H4 (cell line): ENCODE results near the gene LMNTD2. TPM values are rescaled to one million over a fixed set of nuclear protein-coding genes. Genes with fewer than 3 reads are reported as not detected.
A peak's percentile ranks its signal among the peaks of the same experiment; 100 is the strongest.

Experiments used
- DNase-seq: peaks from one replicate; pipeline ENCODE4 v3.0.0-alpha.2; 2015; ENCODE audit warnings: low spot score
- total RNA-seq: library from RNA; depleted of rRNA; stranded (reverse); fragments of >200 nt; shearing (Covaris generic); gene quantifications from 2 replicates; pipeline ENCODE4 v1.2.3, GENCODE V29; 2014; rRNA removed

Gene LMNTD2, protein sequence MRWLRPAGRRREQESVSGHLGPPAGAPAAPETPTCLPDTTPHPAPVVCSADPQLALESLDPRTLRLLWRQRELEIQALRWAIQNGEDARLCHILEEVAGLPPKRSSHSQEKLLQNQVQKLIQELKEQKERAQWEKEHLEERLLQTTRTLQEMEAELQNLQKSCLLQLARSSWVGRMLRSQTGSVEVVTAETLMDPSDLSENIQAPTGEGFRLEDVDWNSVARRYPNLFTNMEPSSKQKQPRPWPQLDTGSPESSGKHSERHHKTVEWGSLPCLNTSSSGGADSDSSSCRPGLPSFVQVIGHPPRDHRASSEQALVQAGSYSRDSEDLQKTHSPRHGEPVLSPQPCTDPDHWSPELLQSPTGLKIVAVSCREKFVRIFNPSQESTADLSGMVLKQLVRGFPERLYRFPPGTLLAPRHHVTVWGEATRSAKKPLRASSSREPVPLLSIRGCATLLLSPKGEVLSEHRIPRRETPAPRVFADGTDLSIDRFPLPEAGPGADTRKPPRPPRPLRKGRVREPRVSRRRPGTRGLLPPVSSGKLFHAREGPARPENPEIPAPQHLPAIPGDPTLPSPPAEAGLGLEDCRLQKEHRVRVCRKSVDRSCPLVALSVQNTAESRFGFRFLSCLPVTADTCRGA
- 1.4 and 2.6 TPM in 2 replicates for total RNA-seq

DNA sequence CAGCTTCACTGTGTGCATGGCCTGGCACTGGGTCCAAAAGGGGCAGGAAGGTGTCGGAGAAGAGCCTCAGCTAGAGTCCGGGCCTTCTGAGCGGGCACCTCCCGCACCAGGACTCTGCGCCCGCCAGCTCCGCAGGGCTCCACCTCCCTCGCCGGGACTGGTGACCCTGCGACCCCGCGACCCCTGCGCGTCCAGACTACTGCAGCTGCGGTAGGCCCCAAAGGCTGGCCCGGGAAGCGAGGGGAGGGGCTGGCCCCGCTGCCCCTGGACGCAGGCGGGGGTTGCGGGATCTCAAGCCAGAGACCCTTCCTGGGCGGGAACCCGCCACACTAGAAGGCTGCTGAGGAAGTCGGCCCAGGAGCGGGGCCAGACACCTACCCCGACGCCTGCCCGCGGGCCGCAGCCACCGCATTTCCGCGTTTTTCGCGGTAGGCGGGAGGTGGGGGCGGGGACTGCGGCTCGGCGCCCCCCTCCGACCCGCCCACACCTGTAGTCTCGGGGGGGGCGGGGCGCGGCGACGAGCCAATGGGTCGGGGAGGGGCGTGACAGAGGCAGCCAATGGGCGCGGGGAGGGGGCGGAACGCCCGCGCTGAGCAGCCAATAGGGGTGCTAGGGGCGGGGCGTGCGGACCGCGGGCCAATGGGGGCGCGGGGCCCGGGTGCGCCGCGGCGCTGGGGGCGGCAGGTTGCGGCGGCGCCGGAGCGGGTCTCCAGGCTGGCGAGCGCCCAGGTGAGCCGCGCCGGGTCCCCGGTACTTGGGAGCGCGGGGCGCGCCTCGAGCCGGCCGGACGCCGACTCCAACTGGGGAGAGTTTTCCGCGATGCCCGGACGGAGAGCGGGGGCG, at the start of gene LMNTD2, which contains the start of gene RASSF7:
LMNTD2 (minus strand) TSS at position 434 of the 843 bp plus-strand sequence; CDS start at position 412, 22 bp downstream.
RASSF7 (plus strand) TSS at position 666 of the 843 bp plus-strand sequence. CDS start 799 bp downstream, outside the sequence.
- peak; percentile 74 for DNase-seq

DNA sequence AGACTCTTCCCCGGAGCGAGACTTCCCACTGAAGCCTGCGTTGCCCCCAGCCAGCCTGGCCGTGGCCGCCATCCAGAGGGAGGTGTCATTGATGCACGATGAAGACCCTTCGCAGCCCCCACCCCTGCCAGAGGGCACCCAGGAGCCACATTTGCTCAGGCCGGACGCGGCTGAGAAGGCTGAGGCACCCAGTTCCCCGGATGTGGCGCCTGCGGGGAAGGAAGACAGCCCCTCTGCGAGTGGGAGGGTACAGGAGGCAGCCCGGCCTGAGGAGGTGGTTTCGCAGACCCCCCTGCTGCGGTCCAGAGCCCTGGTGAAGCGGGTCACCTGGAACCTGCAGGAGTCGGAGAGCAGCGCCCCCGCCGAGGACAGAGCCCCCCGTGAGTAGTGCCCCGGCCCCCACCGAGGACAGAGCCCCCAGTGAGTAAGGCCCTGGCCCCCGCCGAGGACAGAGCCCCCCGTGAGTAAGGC, 48.8 kb upstream of the LMNTD2 start:
- no peak for DNase-seq

DNA sequence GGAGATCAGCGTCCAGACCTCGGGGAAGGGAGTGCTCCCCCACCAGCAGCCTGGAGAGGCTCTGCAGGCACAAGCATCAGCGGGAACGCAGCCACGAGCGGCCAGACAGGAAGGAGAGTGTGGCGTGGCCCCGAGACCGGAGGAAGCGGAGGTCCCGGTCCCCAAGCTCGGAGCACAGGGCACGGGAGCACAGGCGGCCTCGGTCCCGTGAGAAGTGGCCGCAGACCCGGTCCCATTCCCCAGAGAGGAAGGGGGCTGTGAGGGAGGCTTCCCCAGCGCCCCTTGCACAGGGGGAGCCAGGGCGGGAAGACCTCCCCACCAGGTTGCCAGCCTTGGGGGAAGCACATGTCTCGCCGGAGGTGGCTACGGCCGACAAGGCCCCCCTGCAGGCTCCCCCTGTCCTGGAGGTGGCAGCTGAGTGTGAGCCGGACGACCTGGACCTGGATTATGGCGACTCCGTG, 48.3 kb upstream of the LMNTD2 start:
- no peak for DNase-seq

DNA sequence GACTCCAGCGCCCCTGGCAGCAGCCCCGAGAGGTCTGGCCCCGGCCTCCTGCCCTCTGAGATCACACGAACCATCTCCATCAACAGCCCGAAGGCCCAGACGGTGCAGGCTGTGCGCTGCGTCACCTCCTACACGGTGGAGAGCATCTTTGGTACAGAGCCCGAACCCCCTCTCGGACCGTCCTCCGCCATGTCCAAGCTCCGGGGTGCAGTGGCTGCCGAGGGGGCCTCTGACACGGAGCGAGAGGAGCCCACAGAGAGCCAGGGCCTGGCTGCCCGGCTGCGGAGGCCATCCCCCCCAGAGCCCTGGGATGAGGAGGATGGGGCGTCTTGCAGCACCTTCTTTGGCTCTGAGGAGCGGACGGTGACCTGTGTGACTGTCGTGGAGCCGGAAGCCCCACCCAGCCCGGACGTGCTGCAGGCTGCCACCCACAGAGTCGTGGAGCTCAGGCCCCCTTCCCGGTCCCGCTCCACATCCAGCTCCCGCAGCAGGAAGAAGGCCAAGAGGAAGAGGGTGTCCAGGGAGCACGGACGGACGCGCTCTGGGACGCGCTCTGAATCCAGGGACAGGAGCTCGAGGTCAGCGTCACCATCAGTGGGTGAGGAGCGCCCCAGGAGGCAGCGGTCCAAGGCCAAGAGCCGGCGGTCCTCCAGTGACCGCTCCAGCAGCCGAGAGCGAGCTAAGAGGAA, 47.6 kb upstream of the LMNTD2 start:
- no peak for DNase-seq

DNA sequence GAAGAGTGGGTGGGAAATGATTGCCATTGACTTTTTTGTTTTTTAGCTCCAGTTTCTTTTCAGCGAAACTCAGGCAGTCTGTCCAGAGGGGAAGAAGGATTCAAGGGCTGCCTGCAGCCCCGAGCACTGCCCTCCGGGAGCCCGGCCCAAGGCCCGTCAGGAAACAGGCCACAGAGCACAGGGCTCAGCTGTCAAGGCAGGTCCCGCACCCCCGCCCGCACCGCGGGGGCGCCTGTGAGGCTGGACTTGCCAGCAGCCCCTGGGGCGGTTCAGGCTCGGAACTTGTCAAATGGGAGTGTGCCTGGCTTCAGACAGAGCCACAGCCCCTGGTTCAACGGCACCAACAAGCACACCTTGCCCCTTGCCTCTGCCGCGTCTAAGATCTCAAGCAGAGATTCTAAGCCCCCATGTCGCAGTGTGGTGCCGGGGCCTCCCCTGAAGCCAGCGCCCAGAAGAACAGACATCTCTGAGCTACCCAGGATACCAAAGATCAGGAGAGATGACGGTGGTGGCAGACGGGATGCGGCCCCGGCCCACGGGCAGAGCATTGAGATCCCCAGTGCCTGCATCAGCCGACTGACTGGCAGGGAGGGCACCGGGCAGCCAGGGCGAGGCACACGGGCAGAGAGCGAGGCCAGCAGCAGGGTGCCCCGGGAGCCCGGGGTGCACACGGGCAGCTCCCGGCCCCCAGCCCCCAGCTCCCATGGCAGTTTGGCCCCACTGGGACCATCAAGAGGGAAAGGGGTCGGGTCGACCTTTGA, 46.7 kb upstream of the LMNTD2 start:
- no peak for DNase-seq

DNA sequence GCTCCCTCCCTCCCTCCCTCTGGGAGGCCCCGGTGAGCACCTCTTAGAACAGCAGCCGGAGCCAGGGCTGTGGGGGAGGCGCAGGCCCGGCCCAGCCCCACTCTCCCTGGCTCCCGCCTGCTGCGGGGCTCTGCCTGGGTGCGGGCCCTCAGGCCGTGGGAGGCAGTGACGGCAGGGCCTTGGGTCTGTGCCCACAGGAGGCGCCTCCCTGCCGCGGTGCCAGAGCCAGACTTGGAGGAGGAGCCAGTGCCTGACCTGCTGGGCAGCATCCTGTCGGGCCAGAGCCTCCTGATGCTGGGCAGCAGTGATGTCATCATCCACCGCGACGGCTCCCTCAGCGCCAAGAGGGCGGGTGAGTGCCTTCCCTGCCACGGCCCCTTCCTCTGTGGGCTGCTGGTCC, 45.7 kb upstream of the LMNTD2 start:
- DNase-seq = peak; percentile 97

DNA sequence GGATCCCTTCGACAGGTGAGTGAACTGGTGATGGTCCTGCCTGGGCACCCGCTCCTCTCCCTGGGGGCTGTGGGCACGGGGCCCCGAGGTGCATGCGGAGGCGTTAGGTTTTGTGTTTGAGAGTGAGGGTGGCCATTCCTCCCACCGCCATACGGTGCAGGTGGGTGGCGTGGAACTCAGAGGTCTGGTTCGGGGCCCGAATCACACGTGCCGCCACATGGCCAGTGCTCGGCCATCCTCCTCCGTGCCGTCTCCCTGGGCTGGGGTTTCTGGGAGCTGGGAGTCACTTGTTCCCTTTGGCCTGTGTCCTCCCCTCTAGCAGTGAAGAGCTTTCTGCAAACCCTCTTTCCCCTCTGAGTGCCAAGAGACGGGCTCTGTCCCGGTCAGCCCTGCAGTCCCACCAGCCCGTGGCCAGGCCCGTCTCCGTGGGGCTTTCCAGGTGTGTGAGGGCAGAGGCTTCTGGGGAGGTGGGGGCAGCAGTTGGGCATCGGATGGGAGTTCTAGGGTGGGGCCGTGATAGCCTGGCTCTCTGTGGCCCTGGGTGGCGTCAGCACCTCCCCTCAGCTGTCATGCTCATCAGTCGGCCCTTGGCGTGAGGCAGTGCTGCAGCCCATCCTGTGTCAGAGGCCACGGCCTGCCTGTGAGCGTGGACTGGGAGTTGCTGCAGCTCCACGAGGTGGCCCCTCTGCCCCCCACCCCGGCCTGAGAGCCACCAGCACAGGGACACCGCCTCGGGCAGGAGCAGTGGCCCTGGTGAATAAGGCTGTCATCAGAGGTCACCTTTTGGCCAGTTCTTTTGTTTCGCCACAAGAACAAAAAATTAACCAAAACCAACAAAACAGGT, 45.0 kb upstream of the LMNTD2 start:
- DNase-seq = no peak

DNA sequence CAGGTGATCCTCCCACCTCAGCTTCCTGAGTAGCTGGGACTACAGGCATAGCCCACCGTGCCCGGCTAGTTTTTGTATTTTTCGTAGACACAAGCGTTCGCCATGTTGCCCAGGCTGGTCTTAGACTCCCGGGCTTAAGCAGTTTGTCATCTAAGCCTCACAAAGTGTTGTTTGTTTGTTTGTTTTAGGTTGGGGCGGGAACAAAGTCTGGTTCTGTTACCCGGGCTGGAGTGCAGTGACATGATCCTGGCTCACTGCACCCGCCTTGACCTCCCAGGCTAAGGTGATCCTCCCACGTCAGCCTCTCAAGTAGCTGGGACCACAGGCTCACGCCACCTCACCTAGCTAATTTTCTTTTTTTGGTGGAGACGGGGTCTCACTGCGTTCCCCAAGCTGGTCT, 42.6 kb upstream of the LMNTD2 start:
- DNase-seq = no peak

DNA sequence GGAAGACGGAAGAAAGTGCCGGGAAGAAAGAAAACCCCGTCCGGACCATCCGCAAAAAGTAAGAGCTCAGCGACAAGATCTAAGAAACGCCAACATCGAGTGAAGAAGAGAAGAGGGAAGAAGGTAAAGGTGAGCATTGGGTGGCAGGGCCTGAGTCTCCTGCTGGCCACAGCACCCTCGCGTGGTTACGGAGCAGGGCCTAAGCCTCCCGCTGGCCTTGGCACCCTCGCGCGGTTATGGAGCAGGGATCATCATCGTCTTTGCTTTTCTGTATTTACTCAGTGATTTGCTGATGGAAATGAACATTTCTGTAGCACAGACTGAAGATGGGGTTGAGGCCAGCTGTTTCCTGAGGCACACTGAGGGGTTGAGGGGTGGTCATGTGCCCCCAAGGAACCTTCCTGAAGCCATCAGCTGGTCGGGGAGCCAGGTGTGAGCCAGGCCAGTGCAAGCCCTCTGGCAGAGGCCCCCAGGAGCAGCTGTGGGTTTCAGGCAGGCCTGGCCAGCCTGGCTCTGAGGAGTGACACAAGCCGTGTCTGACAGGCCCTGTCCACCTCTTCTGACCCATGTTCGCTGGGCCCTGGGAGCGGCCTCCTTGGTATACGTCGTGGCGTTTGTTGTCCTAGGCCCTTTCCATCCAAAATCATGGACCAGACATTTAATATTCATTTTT, 41.2 kb upstream of the LMNTD2 start:
- DNase-seq = no peak

DNA sequence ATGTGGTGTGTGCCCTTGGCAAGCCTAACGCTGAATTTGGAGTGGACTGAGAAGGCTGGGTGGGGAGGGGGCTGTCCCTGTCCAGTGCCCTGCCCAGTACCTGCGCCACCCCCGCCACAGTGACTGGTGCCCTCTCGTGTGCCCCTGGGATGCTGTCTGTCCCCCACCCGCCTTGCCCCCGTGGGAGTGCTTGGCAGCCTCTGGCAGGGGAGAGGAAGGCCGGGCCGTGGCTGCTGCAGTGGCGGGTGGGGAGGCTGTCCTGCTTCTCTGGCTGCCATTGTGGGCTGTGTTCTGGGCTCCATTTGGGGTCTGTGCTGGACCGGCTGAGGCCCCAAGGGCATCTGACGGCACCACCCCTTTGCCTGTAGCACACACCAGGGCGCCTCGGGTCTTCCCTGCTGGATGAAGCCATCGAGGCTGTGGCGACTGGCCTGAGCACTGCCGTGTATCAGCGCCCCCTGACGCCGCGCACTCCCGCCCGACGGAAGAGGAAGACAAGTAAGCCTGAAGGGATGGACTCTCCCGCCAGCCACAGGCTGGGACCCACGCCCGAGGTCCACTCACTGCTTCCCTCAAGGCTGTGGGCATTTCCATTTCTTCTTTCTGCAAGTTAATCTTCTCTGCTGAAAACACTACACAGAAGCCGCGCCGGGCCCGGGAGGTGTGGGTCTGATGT, 37.6 kb upstream of the LMNTD2 start:
- DNase-seq = no peak

DNA sequence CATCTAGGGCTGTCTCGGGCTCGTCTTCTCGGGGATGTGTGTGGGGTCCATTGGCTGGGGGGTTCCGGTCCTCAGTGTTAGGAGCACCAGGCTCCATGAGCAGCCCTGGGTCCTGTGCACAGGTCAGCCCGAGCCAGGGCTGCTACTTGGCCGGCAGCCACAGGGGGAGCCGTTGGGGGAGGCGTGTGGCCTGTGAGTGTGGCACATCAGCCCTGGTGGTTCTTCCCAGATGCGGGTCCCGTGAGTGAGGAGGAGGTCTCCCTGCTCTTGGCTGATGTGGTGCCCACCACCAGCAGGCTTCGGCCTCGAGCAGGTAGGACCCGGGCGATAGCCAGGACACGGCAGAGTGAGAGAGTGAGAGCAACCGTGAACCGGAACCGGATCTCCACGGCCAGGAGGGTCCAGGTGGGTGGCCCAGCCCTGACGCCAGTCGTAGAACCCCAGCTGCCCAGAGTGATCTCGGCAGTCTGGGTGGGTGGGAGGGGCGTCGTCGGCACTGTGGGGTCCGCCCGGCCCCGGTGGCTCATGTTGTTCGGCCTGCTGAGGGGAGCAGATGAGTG, 36.7 kb upstream of the LMNTD2 start:
- DNase-seq = no peak

DNA sequence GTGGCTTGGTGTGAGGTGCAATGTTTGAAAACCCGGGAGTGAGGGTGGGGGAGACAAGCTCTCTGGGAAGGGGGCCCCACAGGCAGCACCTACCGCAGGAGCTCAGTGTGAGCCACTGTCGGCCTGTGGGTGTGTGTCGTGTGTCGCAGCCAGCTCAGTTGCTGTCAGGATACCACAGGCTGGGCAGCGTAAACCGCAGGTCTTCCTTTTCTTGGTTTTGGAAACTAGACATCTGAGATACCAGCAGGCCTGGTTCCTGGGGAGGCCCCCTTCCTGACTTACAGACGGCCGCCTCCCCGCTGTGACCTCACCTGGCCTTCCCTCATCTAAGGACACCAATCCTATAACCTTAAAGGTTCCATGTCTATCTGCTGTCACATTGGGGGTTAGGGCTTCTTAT, 35.8 kb upstream of the LMNTD2 start:
- no peak for DNase-seq

DNA sequence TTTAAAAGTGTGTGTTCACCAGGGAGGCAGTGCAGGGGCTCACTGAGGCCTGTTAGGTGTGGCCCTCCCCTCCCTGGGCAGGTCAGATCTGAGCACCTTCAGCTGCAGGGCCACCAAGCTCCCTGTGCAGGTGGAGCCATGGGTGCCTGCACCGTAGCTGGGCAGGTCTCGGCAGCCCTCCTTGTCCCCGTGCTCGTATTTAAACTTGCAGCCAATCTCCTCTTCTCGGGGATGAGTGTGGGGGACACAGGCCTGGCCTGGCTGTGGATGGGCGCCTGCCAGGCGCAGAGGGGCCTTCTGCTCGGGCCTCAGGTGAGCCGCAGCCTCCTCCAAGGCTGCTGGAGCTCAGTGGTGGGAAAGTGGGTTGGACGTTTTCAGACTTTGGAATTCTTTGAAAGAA, 34.9 kb upstream of the LMNTD2 start:
- DNase-seq = no peak

DNA sequence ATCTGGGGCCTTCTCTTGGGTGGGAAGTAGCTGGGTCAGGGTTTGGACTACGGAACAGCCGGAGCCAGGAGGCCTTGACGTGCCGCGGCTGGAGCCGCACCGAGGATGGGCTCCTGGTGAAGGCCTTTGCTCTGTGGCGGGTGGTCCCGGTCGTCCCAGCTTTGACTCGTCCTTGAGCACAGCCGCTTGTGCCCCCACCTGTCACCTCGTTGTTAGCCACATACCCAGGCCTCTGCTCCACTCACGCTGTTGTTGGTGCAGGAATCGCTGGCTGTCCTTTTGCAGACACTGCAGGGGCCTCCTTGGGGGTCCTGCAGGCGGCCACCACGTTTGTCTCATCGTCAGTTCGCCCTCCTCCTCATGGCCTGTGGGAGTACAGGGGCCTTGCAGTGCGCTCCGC, 32.8 kb upstream of the LMNTD2 start:
- no peak for DNase-seq

DNA sequence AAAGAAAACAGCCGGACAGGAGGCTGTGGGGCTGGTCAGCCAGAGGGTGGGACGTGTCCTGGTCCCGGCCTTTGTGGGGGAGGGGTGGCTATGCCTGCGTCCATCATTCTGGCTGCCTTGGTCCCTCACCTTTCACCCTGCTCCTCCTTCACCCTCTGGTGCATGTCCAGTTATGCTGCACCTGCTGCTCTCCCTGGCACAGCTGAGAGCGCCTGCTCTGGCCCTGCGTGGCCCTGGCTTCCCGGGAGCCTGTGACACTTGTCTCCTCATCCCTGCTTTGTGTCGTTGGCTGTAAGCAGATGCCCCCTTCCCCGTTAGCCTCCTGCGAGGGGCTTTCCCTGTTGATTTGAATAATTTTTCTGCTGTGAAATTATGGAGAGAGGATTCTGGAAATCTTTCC, 32.4 kb upstream of the LMNTD2 start:
- DNase-seq = no peak

DNA sequence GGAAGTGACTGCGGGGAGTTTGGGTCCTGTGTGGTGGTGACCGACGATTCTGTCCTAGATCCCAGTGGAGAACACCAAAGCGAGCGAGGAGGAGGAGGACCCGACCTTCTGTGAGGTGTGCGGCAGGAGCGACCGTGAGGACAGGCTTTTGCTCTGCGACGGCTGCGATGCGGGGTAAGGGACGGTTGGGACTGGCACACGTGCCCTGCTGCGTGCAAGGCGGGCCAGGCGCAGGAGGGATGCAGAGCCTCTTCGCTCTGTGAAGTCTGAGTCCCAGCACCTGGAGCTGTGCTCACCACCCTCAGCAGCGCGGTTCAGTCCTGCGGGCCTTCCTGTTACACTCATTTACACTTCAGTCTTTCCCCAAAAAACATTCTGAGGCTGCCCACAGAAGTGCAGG, 32.0 kb upstream of the LMNTD2 start:
- no peak for DNase-seq

DNA sequence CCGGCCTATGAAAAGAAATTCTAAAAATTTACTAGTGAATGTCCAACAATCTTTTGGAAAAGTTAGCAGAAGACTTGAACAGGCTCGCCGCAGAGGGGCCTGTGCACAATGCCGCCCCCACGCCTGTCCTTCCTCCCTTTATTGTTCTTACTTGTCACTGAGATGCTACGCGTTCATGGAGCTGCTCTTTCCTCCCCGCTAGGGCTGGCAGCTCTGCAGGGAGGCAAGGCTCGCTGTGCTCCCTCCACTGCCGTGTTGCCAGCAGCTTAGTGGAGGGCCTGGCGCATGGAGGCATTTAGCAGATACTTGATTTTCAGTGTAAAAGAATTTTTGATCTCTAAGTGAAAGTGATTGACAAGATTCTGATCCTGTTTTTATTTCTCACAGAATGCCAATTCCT, 30.5 kb upstream of the LMNTD2 start:
- DNase-seq = no peak

DNA sequence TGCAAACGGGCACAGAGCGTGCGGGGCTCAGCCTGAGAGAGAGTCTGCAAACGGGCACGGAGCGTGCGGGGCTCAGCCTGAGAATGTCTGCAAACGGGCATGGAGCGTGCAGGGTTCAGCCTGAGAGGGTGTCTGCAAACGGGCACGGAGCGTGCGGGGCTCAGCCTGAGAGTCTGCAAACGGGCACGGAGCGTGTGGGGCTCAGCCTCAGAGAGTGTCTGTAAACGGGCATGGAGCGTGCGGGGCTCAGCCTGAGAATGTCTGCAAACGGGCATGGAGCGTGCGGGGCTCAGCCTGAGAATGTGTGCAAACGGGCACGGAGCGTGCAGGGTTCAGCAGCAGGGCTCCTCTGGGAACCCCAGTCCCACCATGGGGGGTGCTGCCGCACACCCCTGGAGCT, 29.3 kb upstream of the LMNTD2 start:
- DNase-seq = no peak
